Activated T-helper 2 cell treated with anti-CD3 and anti-CD28 coated beads, Interferon-gamma antibody, Interleukin-2, Interleukin-4, amounts not matched to agents 10 μg/mL and 5 μg/mL and 100 μg/mL, durations not matched to agents 14 hours and 24 hours and 36 hours (primary cell): ENCODE results near the gene PRKCZ. TPM values are rescaled to one million over a fixed set of nuclear protein-coding genes. Genes with fewer than 3 reads are reported as not detected.

Experiments used
- DNase-seq: peaks from one replicate; pipeline ENCODE4 v3.0.0; 2021; ENCODE audit warnings: low spot score
- H3K27ac Mint-ChIP-seq: one replicate; pipeline ENCODE4 v1.8.0; 2021; ENCODE audit warnings: mixed read lengths
- H3K27me3 Mint-ChIP-seq: one replicate; pipeline ENCODE4 v1.8.0; 2021; ENCODE audit warnings: low read depth, mixed read lengths
- H3K36me3 Mint-ChIP-seq: one replicate; pipeline ENCODE4 v1.8.0; 2021; ENCODE audit warnings: low read depth, mixed read lengths
- H3K4me1 Mint-ChIP-seq: one replicate; pipeline ENCODE4 v1.8.0; 2021; ENCODE audit warnings: low read depth, mixed read lengths
- H3K4me3 Mint-ChIP-seq: one replicate; pipeline ENCODE4 v1.8.0; 2021; ENCODE audit warnings: low read depth, mild to moderate bottlenecking, moderate library complexity, mixed read lengths
- H3K9me3 Mint-ChIP-seq: one replicate; pipeline ENCODE4 v1.8.0; 2021; ENCODE audit warnings: mixed read lengths
- intact Hi-C: fragments of 100-400 bp; cut with micrococcal nuclease; formaldehyde crosslinking; loops from one replicate; pipeline ENCODE4 v1.15.1; 2023
- total RNA-seq: library from RNA; stranded (reverse); gene quantifications from 2 replicates; pipeline ENCODE4 v1.2.3, GENCODE V29; 2022

PRKCZ gene
- total RNA-seq, 1 donor from 2014 or later = 3.6 TPM

GRCh38 chr1:2070016-2070415 is 19.8 kb downstream of the PRKCZ start:
- H3K4me1 Mint-ChIP-seq = no peaks in the 10 kb centered on the region
- no peaks in the 10 kb centered on the region for H3K36me3 Mint-ChIP-seq
- no peaks in the 10 kb centered on the region for H3K9me3 Mint-ChIP-seq
- no peak for DNase-seq
- H3K27ac Mint-ChIP-seq = no peak overlapping the region
- H3K4me3 Mint-ChIP-seq = no peak overlapping the region
- intact Hi-C loops = no loop called here
- no peaks in the 10 kb centered on the region for H3K27me3 Mint-ChIP-seq

DNA sequence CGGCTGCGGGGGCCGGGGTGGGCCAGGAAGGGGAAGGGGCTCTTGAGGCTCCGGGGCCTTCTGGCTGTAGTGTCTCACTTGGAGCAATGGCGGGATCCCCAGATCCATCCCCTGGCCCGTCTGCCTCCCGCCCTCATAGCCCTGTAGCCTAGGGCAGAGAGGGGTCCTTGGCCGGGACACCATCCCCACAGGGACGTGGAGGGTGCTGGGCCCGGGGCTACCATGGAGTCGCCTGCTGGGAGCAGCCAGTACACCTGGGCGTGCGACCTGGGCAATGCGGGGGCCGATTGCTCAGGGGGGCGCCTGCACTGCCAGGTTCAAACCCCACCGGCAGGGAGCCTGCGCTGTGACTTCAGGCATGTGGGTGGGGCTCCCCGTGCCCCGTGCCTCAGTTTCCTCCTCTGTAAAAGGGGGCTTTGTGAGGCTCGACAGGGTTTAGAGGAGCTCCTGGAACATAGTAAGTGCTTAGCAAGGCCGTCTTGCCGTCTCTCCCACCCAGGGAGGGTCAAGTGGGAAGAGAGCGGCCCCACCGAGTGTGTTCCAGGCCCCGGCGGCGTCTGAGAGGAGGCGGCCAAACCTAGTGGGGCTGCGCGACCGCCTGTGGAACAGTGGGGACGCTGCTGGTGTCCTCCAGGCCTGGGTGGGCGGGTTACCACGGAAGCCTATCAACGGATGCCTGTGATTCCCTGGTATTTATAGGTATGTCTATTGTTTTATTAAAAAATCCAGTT is 20.8 kb downstream of the PRKCZ start:
- no peak overlapping the region for H3K4me3 Mint-ChIP-seq
- no peak overlapping the region for H3K27ac Mint-ChIP-seq
- intact Hi-C loops = no loop called here
- H3K9me3 Mint-ChIP-seq = no peaks in the 10 kb centered on the region
- no peaks in the 10 kb centered on the region for H3K4me1 Mint-ChIP-seq
- DNase-seq = no peak
- H3K36me3 Mint-ChIP-seq = no peaks in the 10 kb centered on the region
- H3K27me3 Mint-ChIP-seq = no peaks in the 10 kb centered on the region

GRCh38 chr1:2072109-2072806 is 22.0 kb downstream of the PRKCZ start:
- Mint-ChIP-seq H3K4me1 (no peaks in the 10 kb centered on the region), H3K9me3 (peaks cover 2% of the 10 kb centered on the region), H3K27ac (no peak overlapping the region), H3K4me3 (no peak overlapping the region), H3K27me3 (no peaks in the 10 kb centered on the region), H3K36me3 (no peaks in the 10 kb centered on the region)
- intact Hi-C loops = no loop called here
- DNase-seq = no peak

DNA sequence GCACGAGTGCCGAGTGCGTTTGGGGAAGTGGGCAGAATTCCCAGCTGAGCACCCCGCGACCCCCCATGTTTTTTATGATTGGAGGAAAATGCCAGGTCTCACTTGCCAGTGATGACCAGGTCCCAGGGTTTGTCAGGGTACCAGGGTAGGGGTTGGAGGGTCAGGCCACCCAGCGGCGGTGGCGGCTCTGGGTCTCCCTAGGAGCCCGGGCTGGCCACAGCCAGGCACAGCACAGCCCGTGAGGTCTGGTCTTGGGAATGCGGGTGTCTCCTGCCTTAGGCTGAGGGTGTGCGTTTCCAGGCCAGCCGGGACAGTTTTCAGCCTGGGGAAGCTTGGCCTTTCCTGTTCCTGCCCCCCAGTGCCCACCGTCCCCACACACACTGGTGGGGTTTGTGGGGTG is 22.7 kb downstream of the PRKCZ start:
- Mint-ChIP-seq H3K4me1 (no peaks in the 10 kb centered on the region), H3K4me3 (no peak overlapping the region), H3K36me3 (no peaks in the 10 kb centered on the region), H3K27ac (no peak overlapping the region), H3K27me3 (no peaks in the 10 kb centered on the region), H3K9me3 (peaks cover 9% of the 10 kb centered on the region)
- intact Hi-C loops = no loop called here
- DNase-seq = no peak

GRCh38 chr1:2073382-2074230 is 23.4 kb downstream of the PRKCZ start:
- H3K4me1 Mint-ChIP-seq = no peaks in the 10 kb centered on the region

DNA sequence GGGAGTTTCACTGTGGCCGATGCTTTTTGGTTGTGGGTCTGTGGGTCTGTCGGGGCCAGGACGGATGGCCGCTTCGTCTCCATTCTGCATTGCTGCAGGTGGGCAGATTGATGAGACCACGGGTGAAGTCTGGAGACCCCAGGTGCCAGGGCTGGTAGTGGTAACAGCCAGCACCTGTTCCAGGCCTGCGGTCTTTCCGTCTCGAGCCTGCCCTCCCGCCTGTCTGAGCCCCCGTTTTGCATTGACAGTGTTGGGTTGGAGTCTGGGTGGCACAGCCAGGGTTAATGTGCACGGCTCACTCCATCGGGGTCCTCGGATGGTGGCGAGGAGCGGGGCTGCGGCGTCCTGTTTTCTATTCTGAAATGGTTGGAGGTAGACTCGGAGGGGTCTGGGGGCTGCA is 24.2 kb downstream of the PRKCZ start:
- H3K36me3 Mint-ChIP-seq = no peaks in the 10 kb centered on the region
- no peak for DNase-seq
- peaks cover 17% of the 10 kb centered on the region for H3K9me3 Mint-ChIP-seq
- intact Hi-C loops = no loop called here
- H3K27ac Mint-ChIP-seq = no peak overlapping the region
- no peak overlapping the region for H3K4me3 Mint-ChIP-seq
- H3K4me1 Mint-ChIP-seq = no peaks in the 10 kb centered on the region
- H3K27me3 Mint-ChIP-seq = no peaks in the 10 kb centered on the region

More at GRCh38 chr1:2073382-2074230, 23.4 kb downstream of the PRKCZ start:
- Mint-ChIP-seq H3K4me3 (no peak overlapping the region), H3K27me3 (no peaks in the 10 kb centered on the region), H3K27ac (no peak overlapping the region), H3K36me3 (no peaks in the 10 kb centered on the region), H3K9me3 (peaks cover 16% of the 10 kb centered on the region)
- intact Hi-C loops = no loop called here
- no peak for DNase-seq

GRCh38 chr1:2074944-2075740 is 24.9 kb downstream of the PRKCZ start:
- no peak for DNase-seq
- H3K9me3 Mint-ChIP-seq = peaks cover 20% of the 10 kb centered on the region
- no peaks in the 10 kb centered on the region for H3K36me3 Mint-ChIP-seq
- H3K4me1 Mint-ChIP-seq = no peaks in the 10 kb centered on the region
- H3K27ac Mint-ChIP-seq = no peak overlapping the region
- H3K27me3 Mint-ChIP-seq = no peaks in the 10 kb centered on the region
- intact Hi-C loops = no loop called here
- H3K4me3 Mint-ChIP-seq = no peak overlapping the region

DNA sequence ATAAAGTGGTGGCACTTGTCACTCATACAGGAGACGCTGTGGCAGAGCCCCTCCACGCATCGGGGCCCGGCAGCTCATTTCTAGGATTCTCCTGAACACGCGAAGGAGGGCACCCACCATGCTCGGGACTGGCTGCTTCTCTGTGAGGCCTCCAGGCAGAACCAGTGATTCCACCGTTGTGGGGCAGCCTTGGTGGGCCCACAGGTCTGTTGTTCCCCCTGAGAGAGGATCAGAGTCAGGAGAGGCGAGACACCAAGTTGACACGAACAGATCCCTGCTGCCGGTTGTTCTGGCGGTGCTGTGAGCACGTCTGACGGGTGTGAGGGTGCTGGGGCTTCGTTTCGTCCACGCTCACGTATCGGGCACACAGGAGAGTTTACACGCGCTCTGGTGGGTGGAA is 26.6 kb downstream of the PRKCZ start:
- Mint-ChIP-seq H3K4me1 (no peaks in the 10 kb centered on the region), H3K27me3 (no peaks in the 10 kb centered on the region), H3K9me3 (peaks cover 22% of the 10 kb centered on the region), H3K27ac (no peak overlapping the region), H3K36me3 (no peaks in the 10 kb centered on the region), H3K4me3 (no peak overlapping the region)
- DNase-seq = no peak
- intact Hi-C loops = no loop called here

DNA sequence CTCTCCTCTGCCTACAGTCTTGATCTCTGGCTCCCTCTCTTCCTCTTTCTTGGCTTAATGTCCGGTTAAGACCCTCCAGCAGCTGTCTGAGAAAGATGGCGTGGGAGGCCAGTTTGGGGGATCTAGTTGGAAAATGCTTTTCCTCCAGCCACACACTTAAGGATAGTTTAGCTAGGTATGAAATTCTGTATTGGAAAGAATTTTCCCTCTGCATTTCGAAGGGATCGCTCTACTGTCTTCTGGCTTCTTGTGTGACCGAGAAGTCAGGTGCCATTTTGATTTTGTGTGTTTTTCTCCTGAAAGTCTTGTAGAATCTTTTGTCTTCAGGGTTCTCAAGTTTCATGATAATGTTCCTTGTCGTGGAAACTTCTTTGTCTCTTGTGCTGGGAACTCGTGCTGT is 28.0 kb downstream of the PRKCZ start:
- H3K36me3 Mint-ChIP-seq = no peaks in the 10 kb centered on the region
- no peaks in the 10 kb centered on the region for H3K27me3 Mint-ChIP-seq
- intact Hi-C loops = no loop called here
- H3K4me1 Mint-ChIP-seq = no peaks in the 10 kb centered on the region
- H3K9me3 Mint-ChIP-seq = peaks cover 22% of the 10 kb centered on the region
- DNase-seq = no peak
- no peak overlapping the region for H3K27ac Mint-ChIP-seq
- H3K4me3 Mint-ChIP-seq = no peak overlapping the region

DNA sequence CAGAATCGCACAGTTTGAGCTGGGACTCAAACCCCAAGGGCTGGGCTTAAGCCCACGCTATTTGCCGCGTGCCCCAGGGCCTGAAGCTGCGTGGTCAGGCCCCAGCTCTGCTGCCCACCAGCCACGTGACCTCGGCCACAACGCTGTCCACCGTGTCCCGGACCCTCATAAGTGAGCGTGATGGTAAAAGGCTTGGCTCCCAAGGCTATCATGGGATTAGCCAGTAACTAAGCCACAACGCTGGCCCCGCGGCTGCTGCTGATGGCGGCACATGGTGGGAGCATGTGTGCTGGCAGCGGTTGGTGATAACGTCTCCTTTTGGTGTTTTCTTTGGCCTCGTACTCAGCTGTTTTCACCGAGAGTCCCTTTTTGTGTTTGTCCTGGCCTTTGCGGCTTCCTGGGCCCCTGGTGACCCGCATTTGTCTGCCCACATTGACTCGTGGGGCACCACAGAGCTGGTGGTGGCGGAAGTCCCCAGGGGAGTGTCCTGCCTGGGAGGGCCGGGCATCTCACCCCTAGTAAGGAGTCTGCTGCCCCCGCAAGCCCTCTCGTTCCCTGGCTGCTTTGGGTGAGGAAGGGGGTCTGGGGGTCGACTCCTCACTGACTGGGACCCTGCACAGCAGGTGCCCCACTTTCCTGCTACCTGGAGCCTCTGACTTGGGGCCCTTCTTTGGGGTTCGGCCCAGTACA is 29.3 kb downstream of the PRKCZ start:
- no peaks in the 10 kb centered on the region for H3K27me3 Mint-ChIP-seq
- H3K4me3 Mint-ChIP-seq = no peak overlapping the region
- no peak for DNase-seq
- intact Hi-C loops = no loop called here
- peaks cover 22% of the 10 kb centered on the region for H3K9me3 Mint-ChIP-seq
- no peaks in the 10 kb centered on the region for H3K36me3 Mint-ChIP-seq
- no peak overlapping the region for H3K27ac Mint-ChIP-seq
- H3K4me1 Mint-ChIP-seq = no peaks in the 10 kb centered on the region

DNA sequence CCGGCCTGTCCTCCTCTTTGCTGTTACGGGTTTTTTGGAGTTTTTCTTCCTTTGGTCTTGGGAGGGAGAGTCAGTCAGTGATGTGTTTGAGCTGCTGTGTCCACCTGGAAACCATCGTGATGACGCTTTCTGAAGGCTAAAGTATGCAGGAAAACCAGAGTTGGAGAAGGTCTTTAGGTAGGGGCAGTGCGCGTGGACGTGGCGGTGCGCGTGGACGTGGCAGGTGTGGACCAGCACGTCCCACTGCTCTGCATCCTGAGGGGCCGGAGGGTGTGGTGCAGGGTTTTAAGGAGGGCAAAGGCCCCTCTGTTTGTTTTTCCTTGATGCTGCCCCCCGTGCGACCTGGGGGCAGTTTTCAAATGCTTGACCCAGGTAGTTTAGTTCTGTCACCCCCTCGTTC is 29.9 kb downstream of the PRKCZ start:
- intact Hi-C loops = no loop called here
- Mint-ChIP-seq H3K27ac (no peak overlapping the region), H3K36me3 (no peaks in the 10 kb centered on the region), H3K4me1 (no peaks in the 10 kb centered on the region), H3K9me3 (peaks cover 22% of the 10 kb centered on the region), H3K27me3 (no peaks in the 10 kb centered on the region), H3K4me3 (no peak overlapping the region)
- DNase-seq = no peak

DNA sequence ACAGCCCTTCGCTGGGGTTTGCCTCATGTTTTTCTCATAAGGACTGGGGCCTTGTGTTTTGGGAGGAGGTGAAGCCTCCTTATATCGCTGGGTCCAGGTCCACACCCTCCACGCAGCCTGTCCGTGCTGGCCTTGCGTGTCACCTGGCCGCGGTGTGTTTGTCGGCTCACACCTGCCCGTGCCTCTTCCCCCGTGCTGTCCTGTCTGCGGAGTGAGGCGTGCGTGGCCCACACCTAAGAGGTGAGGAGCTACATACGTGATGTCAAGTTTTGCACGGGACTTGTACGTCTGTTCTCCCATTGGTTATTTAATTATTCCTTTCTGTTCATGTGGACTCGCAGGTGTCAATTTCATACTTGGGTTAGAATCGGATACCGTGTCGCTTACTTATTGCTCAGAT is 30.7 kb downstream of the PRKCZ start:
- DNase-seq = no peak
- Mint-ChIP-seq H3K27ac (no peak overlapping the region), H3K4me1 (no peaks in the 10 kb centered on the region), H3K4me3 (no peak overlapping the region), H3K36me3 (no peaks in the 10 kb centered on the region), H3K27me3 (no peaks in the 10 kb centered on the region), H3K9me3 (peaks cover 22% of the 10 kb centered on the region)
- intact Hi-C loops = no loop called here
